HepG2 (cell line): ENCODE data around the gene PEMT. TPM values are rescaled to one million over a fixed set of nuclear protein-coding genes. Genes with fewer than 3 reads are reported as not detected.

Experiments
- BRF2 ChIP-seq: sonication (generic); formaldehyde crosslinking; IDR thresholded peaks from 2 replicates; pipeline ENCODE4 v1.8.1; 2022; ENCODE audit warnings: mild to moderate bottlenecking, missing genetic modification reagents
- CAMTA2 ChIP-seq: sonication (generic); formaldehyde crosslinking; IDR thresholded peaks from 2 replicates; pipeline ENCODE4 v1.4.0; 2020; ENCODE audit warnings: mild to moderate bottlenecking, missing genetic modification reagents, borderline replicate concordance
- CBFB ChIP-seq: sonication (generic); formaldehyde crosslinking; IDR thresholded peaks from 2 replicates; pipeline ENCODE4 v1.4.0; 2020; ENCODE audit warnings: missing genetic modification reagents
- ETV5 ChIP-seq: IDR thresholded peaks from 2 replicates; pipeline ENCODE4 v1.6.1; 2018; ENCODE audit warnings: missing biosample characterization, missing genetic modification reagents, inconsistent platforms, borderline replicate concordance
- FUBP1 ChIP-seq: sonication (generic); formaldehyde crosslinking; IDR thresholded peaks from 2 replicates; pipeline ENCODE4 v1.5.1; 2020; ENCODE audit warnings: missing genetic modification reagents, mild to moderate bottlenecking, borderline replicate concordance
- HDAC2 ChIP-seq: sonication (generic); formaldehyde crosslinking; IDR thresholded peaks from 2 replicates; pipeline ENCODE4 v1.4.0; 2020; ENCODE audit warnings: missing genetic modification reagents
- HHEX ChIP-seq: IDR thresholded peaks from 2 replicates; pipeline ENCODE4 v1.6.1; 2016; ENCODE audit warnings: control low read depth
- HNRNPL ChIP-seq: fragments of 200-400 bp; formaldehyde crosslinking; IDR thresholded peaks from 2 replicates; pipeline ENCODE4 v1.6.1; 2017; ENCODE audit warnings: mild to moderate bottlenecking, low read depth, low read length
- IKZF1 ChIP-seq: fragments of 450-650 bp; IDR thresholded peaks from 2 replicates; pipeline ENCODE4 v1.7.1; 2016
- MTA1 ChIP-seq: sonication (generic); formaldehyde crosslinking; IDR thresholded peaks from 2 replicates; pipeline ENCODE4 v1.4.0; 2020; ENCODE audit warnings: missing genetic modification reagents, mild to moderate bottlenecking, borderline replicate concordance
- MTF2 ChIP-seq: sonication (generic); formaldehyde crosslinking; IDR thresholded peaks from 2 replicates; pipeline ENCODE4 v1.5.0; 2020; ENCODE audit warnings: missing genetic modification reagents, borderline replicate concordance
- POGZ ChIP-seq: sonication (generic); formaldehyde crosslinking; IDR thresholded peaks from 2 replicates; pipeline ENCODE4 v1.4.0; 2020; ENCODE audit warnings: mild to moderate bottlenecking, missing genetic modification reagents
- SALL1 ChIP-seq: sonication (generic); formaldehyde crosslinking; IDR thresholded peaks from 2 replicates; pipeline ENCODE4 v1.8.0; 2022; ENCODE audit warnings: mild to moderate bottlenecking, missing genetic modification reagents
- SRF ChIP-seq: IDR thresholded peaks from 2 replicates; pipeline ENCODE4 v1.6.1; 2011; ENCODE audit warnings: mild to moderate bottlenecking, low read depth, low read length, moderate library complexity
- TOPORS ChIP-seq: sonication (generic); formaldehyde crosslinking; IDR thresholded peaks from 2 replicates; pipeline ENCODE4 v1.8.0; 2023; ENCODE audit warnings: mild to moderate bottlenecking, missing genetic modification reagents
- U2AF1 ChIP-seq: fragments of 200-400 bp; formaldehyde crosslinking; optimal IDR thresholded peaks from 2 replicates; pipeline ENCODE3; 2017; ENCODE audit warnings: mild to moderate bottlenecking, low read depth, low read length
- XRCC5 ChIP-seq: fragments of 200-400 bp; formaldehyde crosslinking; optimal IDR thresholded peaks from 2 replicates; pipeline ENCODE3; 2017; ENCODE audit warnings: mild to moderate bottlenecking, low read length
- ZNF10 ChIP-seq: sonication (generic); formaldehyde crosslinking; IDR thresholded peaks from 2 replicates; pipeline ENCODE4 v1.4.0; 2020; ENCODE audit warnings: mild to moderate bottlenecking, low read depth, missing genetic modification reagents, borderline replicate concordance
- ZNF205 ChIP-seq: IDR thresholded peaks from 2 replicates; pipeline ENCODE4 v1.6.1; 2018; ENCODE audit warnings: missing biosample characterization, missing genetic modification reagents
- ZNF3 ChIP-seq: IDR thresholded peaks from 2 replicates; pipeline ENCODE4 v1.7.0; 2017; ENCODE audit warnings: inconsistent platforms
- ZNF780A ChIP-seq: sonication (generic); formaldehyde crosslinking; IDR thresholded peaks from 2 replicates; pipeline ENCODE4 v1.8.0; 2022; ENCODE audit warnings: mild to moderate bottlenecking, missing genetic modification reagents, moderate library complexity
- polyA plus RNA-seq, 8 experiments: library from polyadenylated mRNA; depleted of rRNA in 3 of 8; stranded (reverse) in 7 of 8; unstranded in 1 of 8; fragments of >200 nt; fragmentation: Illumina TruSeq in 4 of 8; extraction: Trizol in 4 of 8; gene quantifications; 2 replicates each; pipeline versions ENCODE4 v1.2.1 to v1.2.3, GENCODE V29; 2011 to 2016; ENCODE audit warnings: low read depth in 4 of 8, missing spikeins in 1 of 8, mixed read lengths in 1 of 8; ENCODE audit not compliant: insufficient read depth in 1 of 8
- total RNA-seq, 5 experiments: library from RNA; depleted of rRNA; stranded (reverse); fragments of >200 nt; fragmentation: Illumina TruSeq; extraction: Trizol; gene quantifications; 2 replicates each; pipeline ENCODE4 v1.2.3, GENCODE V29; 2016; ENCODE audit warnings: low read depth in 1 of 5
- TF ChIP-seq, protein P1 (sequence below): sonication (generic); formaldehyde crosslinking; IDR thresholded peaks from 2 replicates; pipeline ENCODE4 v1.5.0; 2020; ENCODE audit warnings: missing genetic modification reagents, mild to moderate bottlenecking, borderline replicate concordance
- TF ChIP-seq, protein P2 (sequence below): sonication (generic); formaldehyde crosslinking; IDR thresholded peaks from 2 replicates; pipeline ENCODE4 v1.4.0; 2020; ENCODE audit warnings: mild to moderate bottlenecking, missing genetic modification reagents
- TF ChIP-seq, protein P3 (sequence below): sonication (generic); formaldehyde crosslinking; IDR thresholded peaks from 2 replicates; pipeline ENCODE4 v1.5.1; 2020; ENCODE audit warnings: missing genetic modification reagents, mild to moderate bottlenecking, borderline replicate concordance

The PEMT gene
- total and polyA plus RNA-seq, 2 of the 13 experiments (the other 11 are each of a cell fraction or from before 2014, with no cell fraction given) = 31.7 to 43.6 TPM

- TF ChIP-seq MTA1 (CRISPR knock-in tag) = no peak; the same call in 1 of the 2 replicates
- TF ChIP-seq TOPORS (CRISPR knock-in tag) = no peak
- TF ChIP-seq ZNF3 = 0 out of 2 replicates have a peak, but pooled peaks have one; percentile 72
- TF ChIP-seq, protein P1, sequence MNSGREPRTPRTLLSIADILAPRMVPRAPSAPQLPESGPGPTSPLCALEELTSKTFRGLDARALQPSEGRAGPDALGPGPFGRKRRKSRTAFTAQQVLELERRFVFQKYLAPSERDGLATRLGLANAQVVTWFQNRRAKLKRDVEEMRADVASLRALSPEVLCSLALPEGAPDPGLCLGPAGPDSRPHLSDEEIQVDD (CRISPR knock-in tag) = no peak
- peak; percentile 73; the same call in 1 of the 2 replicates for TF ChIP-seq ETV5 (CRISPR knock-in tag)
- TF ChIP-seq POGZ (CRISPR knock-in tag) = peak; percentile 83
- TF ChIP-seq, protein P2, sequence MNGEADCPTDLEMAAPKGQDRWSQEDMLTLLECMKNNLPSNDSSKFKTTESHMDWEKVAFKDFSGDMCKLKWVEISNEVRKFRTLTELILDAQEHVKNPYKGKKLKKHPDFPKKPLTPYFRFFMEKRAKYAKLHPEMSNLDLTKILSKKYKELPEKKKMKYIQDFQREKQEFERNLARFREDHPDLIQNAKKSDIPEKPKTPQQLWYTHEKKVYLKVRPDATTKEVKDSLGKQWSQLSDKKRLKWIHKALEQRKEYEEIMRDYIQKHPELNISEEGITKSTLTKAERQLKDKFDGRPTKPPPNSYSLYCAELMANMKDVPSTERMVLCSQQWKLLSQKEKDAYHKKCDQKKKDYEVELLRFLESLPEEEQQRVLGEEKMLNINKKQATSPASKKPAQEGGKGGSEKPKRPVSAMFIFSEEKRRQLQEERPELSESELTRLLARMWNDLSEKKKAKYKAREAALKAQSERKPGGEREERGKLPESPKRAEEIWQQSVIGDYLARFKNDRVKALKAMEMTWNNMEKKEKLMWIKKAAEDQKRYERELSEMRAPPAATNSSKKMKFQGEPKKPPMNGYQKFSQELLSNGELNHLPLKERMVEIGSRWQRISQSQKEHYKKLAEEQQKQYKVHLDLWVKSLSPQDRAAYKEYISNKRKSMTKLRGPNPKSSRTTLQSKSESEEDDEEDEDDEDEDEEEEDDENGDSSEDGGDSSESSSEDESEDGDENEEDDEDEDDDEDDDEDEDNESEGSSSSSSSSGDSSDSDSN = peak; percentile 20; the same call in 1 of the 2 replicates
- TF ChIP-seq, protein P3, sequence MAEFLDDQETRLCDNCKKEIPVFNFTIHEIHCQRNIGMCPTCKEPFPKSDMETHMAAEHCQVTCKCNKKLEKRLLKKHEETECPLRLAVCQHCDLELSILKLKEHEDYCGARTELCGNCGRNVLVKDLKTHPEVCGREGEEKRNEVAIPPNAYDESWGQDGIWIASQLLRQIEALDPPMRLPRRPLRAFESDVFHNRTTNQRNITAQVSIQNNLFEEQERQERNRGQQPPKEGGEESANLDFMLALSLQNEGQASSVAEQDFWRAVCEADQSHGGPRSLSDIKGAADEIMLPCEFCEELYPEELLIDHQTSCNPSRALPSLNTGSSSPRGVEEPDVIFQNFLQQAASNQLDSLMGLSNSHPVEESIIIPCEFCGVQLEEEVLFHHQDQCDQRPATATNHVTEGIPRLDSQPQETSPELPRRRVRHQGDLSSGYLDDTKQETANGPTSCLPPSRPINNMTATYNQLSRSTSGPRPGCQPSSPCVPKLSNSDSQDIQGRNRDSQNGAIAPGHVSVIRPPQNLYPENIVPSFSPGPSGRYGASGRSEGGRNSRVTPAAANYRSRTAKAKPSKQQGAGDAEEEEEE (CRISPR knock-in tag) = no peak
- TF ChIP-seq HHEX (CRISPR knock-in tag) = peak; percentile 99
- TF ChIP-seq SALL1 (CRISPR knock-in tag) = peak; percentile 96
- 0 out of 2 replicates have a peak, but pooled peaks have one; percentile 41 for TF ChIP-seq FUBP1 (CRISPR knock-in tag)
- peak; percentile 98 for TF ChIP-seq HDAC2 (CRISPR knock-in tag)
- peak; percentile 54; the same call in 1 of the 2 replicates for TF ChIP-seq CBFB (CRISPR knock-in tag)
- no peak for TF ChIP-seq HNRNPL
- TF ChIP-seq CAMTA2 = no peak
- TF ChIP-seq ZNF780A = peak; percentile 79; the same call in 1 of the 2 replicates
- TF ChIP-seq IKZF1 = no peak
- TF ChIP-seq ZNF10 (CRISPR knock-in tag) = no peak
- no peak for TF ChIP-seq XRCC5
- TF ChIP-seq BRF2 = no peak
- no peak for TF ChIP-seq SRF
- TF ChIP-seq MTF2 = no peak
- TF ChIP-seq ZNF205 (CRISPR knock-in tag) = peak; percentile 64; the same call in 1 of the 2 replicates
- TF ChIP-seq U2AF1 = no peak
Observed at GRCh38 chr17:17533901-17534441, 57.5 kb downstream of the PEMT start (continued).
